Karpas-422 (cell line): ENCODE results near the gene CST3. TPM values are rescaled to one million over a fixed set of nuclear protein-coding genes. Genes with fewer than 3 reads are reported as not detected.

Experiments
- DNase-seq: peaks from one replicate; pipeline ENCODE4 v3.0.0-alpha.2; 2015
- H2AFZ ChIP-seq: fragments of 200-600 bp; sonication (generic); 2 replicates; pipeline ENCODE4 v1.6.1; 2014; ENCODE audit warnings: antibody characterized with exemption, low read length, mixed read lengths
- H3K27ac ChIP-seq: fragments of 200-600 bp; sonication (generic); 2 replicates; pipeline ENCODE4 v1.5.1; 2014; ENCODE audit warnings: mild to moderate bottlenecking, low read length, moderate library complexity
- H3K27me3 ChIP-seq: fragments of 200-600 bp; sonication (generic); 2 replicates; pipeline ENCODE4 v1.6.1; 2014; ENCODE audit warnings: low read length, mixed read lengths
- H3K36me3 ChIP-seq: fragments of 200-600 bp; sonication (generic); 2 replicates; pipeline ENCODE4 v1.6.1; 2014; ENCODE audit warnings: low read length, mixed read lengths; ENCODE audit not compliant: insufficient read depth
- H3K4me1 ChIP-seq: fragments of 200-600 bp; sonication (generic); 2 replicates; pipeline ENCODE4 v1.6.1; 2014; ENCODE audit warnings: mild to moderate bottlenecking, low read length, mixed read lengths
- H3K4me2 ChIP-seq: fragments of 200-600 bp; sonication (generic); 2 replicates; pipeline ENCODE4 v1.6.1; 2014; ENCODE audit warnings: low read length, low read depth, mild to moderate bottlenecking; ENCODE audit not compliant: poor library complexity, severe bottlenecking
- H3K4me3 ChIP-seq: fragments of 200-600 bp; sonication (generic); 2 replicates; pipeline ENCODE4 v1.5.1; 2014; ENCODE audit warnings: mild to moderate bottlenecking, antibody characterized with exemption, low read length, mixed read lengths
- H3K79me2 ChIP-seq: fragments of 200-600 bp; sonication (generic); 2 replicates; pipeline ENCODE4 v1.6.1; 2014; ENCODE audit warnings: mild to moderate bottlenecking, low read length, mixed read lengths
- H3K9ac ChIP-seq: fragments of 200-600 bp; sonication (generic); 2 replicates; pipeline ENCODE4 v1.6.0; 2014; ENCODE audit warnings: low read length
- H3K9me2 ChIP-seq: fragments of 200-600 bp; sonication (generic), shearing (Covaris generic); replicated peaks from 2 replicates; pipeline ENCODE4 v1.6.0; 2014; ENCODE audit warnings: mild to moderate bottlenecking, low read length, moderate library complexity; ENCODE audit not compliant: insufficient read depth
- H3K9me3 ChIP-seq: fragments of 300-700, 200-600 bp; sonication (generic); 2 replicates; pipeline ENCODE4 v1.6.1; 2014; ENCODE audit warnings: low read length, mixed read lengths
- H4K20me1 ChIP-seq: fragments of 200-600 bp; sonication (generic); 2 replicates; pipeline ENCODE4 v1.6.1; 2014; ENCODE audit warnings: mild to moderate bottlenecking, antibody characterized with exemption, low read length, low read depth; ENCODE audit not compliant: insufficient read depth
- total RNA-seq: library from RNA; depleted of rRNA; stranded (reverse); fragments of >200 nt; shearing (Covaris generic); gene quantifications from 2 replicates; pipeline ENCODE4 v1.2.3, GENCODE V29; 2014; ENCODE audit warnings: low replicate concordance

The CST3 gene
- total RNA-seq, 1 experiment from 2014 or later, result not detected

GRCh38 chr20:23632711-23633573 is 4.8 kb downstream of the CST3 start:
- no peaks in the 10 kb centered on the region for H3K79me2 ChIP-seq
- no peak overlapping the region for H3K27ac ChIP-seq
- no peaks in the 10 kb centered on the region for H3K9me2 ChIP-seq
- no peaks in the 10 kb centered on the region for H4K20me1 ChIP-seq
- no peaks in the 10 kb centered on the region for H3K9me3 ChIP-seq
- H3K4me2 ChIP-seq, result no peak overlapping the region
- H3K4me3 ChIP-seq, result no peak overlapping the region
- H3K9ac ChIP-seq, result no peak overlapping the region
- no peaks in the 10 kb centered on the region for H3K27me3 ChIP-seq
- no peaks in the 10 kb centered on the region for H3K4me1 ChIP-seq
- no peak overlapping the region for H2AFZ ChIP-seq
- H3K36me3 ChIP-seq, result no peaks in the 10 kb centered on the region
- no peak for DNase-seq

GRCh38 chr20:23631981-23632710 is 5.6 kb downstream of the CST3 start:
- H4K20me1 ChIP-seq, result no peaks in the 10 kb centered on the region
- no peak for DNase-seq
- no peak overlapping the region for H3K4me2 ChIP-seq
- H3K27me3 ChIP-seq, result no peaks in the 10 kb centered on the region
- no peak overlapping the region for H3K4me3 ChIP-seq
- no peaks in the 10 kb centered on the region for H3K36me3 ChIP-seq
- H3K9me3 ChIP-seq, result no peaks in the 10 kb centered on the region
- H3K27ac ChIP-seq, result no peak overlapping the region
- H3K79me2 ChIP-seq, result no peaks in the 10 kb centered on the region
- H3K9me2 ChIP-seq, result no peaks in the 10 kb centered on the region
- no peak overlapping the region for H2AFZ ChIP-seq
- no peak overlapping the region for H3K9ac ChIP-seq
- no peaks in the 10 kb centered on the region for H3K4me1 ChIP-seq

GRCh38 chr20:23631226-23631822 is 6.4 kb downstream of the CST3 start:
- Histone ChIP-seq H3K79me2 (no peaks in the 10 kb centered on the region), H3K9me2 (no peaks in the 10 kb centered on the region), H3K36me3 (no peaks in the 10 kb centered on the region), H3K9me3 (no peaks in the 10 kb centered on the region), H3K27me3 (no peaks in the 10 kb centered on the region), H3K27ac (no peak overlapping the region), H3K4me3 (no peak overlapping the region), H2AFZ (no peak overlapping the region), H3K4me1 (no peaks in the 10 kb centered on the region), H3K9ac (no peak overlapping the region), H3K4me2 (no peak overlapping the region), H4K20me1 (no peaks in the 10 kb centered on the region)
- DNase-seq, result no peak

- no peak overlapping the region for H3K4me2 ChIP-seq
- no peaks in the 10 kb centered on the region for H3K9me3 ChIP-seq
- DNase-seq, result no peak
- H3K27ac ChIP-seq, result no peak overlapping the region
- no peak overlapping the region for H3K9ac ChIP-seq
- H3K9me2 ChIP-seq, result no peaks in the 10 kb centered on the region
- H3K27me3 ChIP-seq, result no peaks in the 10 kb centered on the region
- no peak overlapping the region for H2AFZ ChIP-seq
- H3K4me3 ChIP-seq, result no peak overlapping the region
- H3K4me1 ChIP-seq, result no peaks in the 10 kb centered on the region
- H4K20me1 ChIP-seq, result no peaks in the 10 kb centered on the region
- no peaks in the 10 kb centered on the region for H3K36me3 ChIP-seq
- H3K79me2 ChIP-seq, result no peaks in the 10 kb centered on the region
Observed at GRCh38 chr20:23630392-23630849, 7.3 kb downstream of the CST3 start.

GRCh38 chr20:23629542-23630391 is 8.0 kb downstream of the CST3 start:
- H3K4me3 ChIP-seq, result no peak overlapping the region
- H2AFZ ChIP-seq, result no peak overlapping the region
- no peaks in the 10 kb centered on the region for H3K4me1 ChIP-seq
- no peak for DNase-seq
- H3K36me3 ChIP-seq, result no peaks in the 10 kb centered on the region
- H3K9ac ChIP-seq, result no peak overlapping the region
- no peak overlapping the region for H3K4me2 ChIP-seq
- H3K27ac ChIP-seq, result no peak overlapping the region
- no peaks in the 10 kb centered on the region for H3K79me2 ChIP-seq
- H4K20me1 ChIP-seq, result no peaks in the 10 kb centered on the region
- no peaks in the 10 kb centered on the region for H3K9me3 ChIP-seq
- no peaks in the 10 kb centered on the region for H3K9me2 ChIP-seq
- no peaks in the 10 kb centered on the region for H3K27me3 ChIP-seq

GRCh38 chr20:23629017-23629541 is 8.7 kb downstream of the CST3 start:
- H3K9ac ChIP-seq, result no peak overlapping the region
- no peak for DNase-seq
- no peaks in the 10 kb centered on the region for H3K79me2 ChIP-seq
- H2AFZ ChIP-seq, result no peak overlapping the region
- no peaks in the 10 kb centered on the region for H3K9me2 ChIP-seq
- H4K20me1 ChIP-seq, result no peaks in the 10 kb centered on the region
- no peak overlapping the region for H3K4me2 ChIP-seq
- H3K27ac ChIP-seq, result no peak overlapping the region
- H3K27me3 ChIP-seq, result no peaks in the 10 kb centered on the region
- H3K4me1 ChIP-seq, result no peaks in the 10 kb centered on the region
- no peaks in the 10 kb centered on the region for H3K9me3 ChIP-seq
- no peaks in the 10 kb centered on the region for H3K36me3 ChIP-seq
- H3K4me3 ChIP-seq, result no peak overlapping the region

- Histone ChIP-seq H3K9ac (no peak overlapping the region), H3K27ac (no peak overlapping the region), H3K9me3 (no peaks in the 10 kb centered on the region), H4K20me1 (no peaks in the 10 kb centered on the region), H3K4me2 (no peak overlapping the region), H2AFZ (no peak overlapping the region), H3K4me3 (no peak overlapping the region), H3K9me2 (no peaks in the 10 kb centered on the region), H3K36me3 (no peaks in the 10 kb centered on the region), H3K27me3 (no peaks in the 10 kb centered on the region), H3K4me1 (no peaks in the 10 kb centered on the region), H3K79me2 (no peaks in the 10 kb centered on the region)
- no peak for DNase-seq
Observed at GRCh38 chr20:23628402-23629016, 9.2 kb downstream of the CST3 start.
